Stimulated activated CD8-positive, alpha-beta memory T cell treated with anti-CD3 and anti-CD28 coated beads, Interleukin-15, amount 100 ng/mL, for 4 hours (primary cell): ENCODE results near the gene HOXC11.

Experiments used
- DNase-seq, 2 donors: peaks; one replicate each; pipeline ENCODE4 v3.0.0-alpha.2; 2020; ENCODE audit warnings: low read depth in 2 of 2

HOXC11 gene

GRCh38 chr12:53984901-53985691, 12.2 kb downstream of the HOXC11 start, which contains the start of gene HOXC10:
TSS of gene HOXC10 (plus strand) at chr12:53985146. CDS start at chr12:53985260, 114 bp downstream.
- peak; percentile 41 to 64 for DNase-seq

- DNase-seq: no peak
Measured at GRCh38 chr12:53985692-53985993, 12.7 kb downstream of the HOXC11 start.

- no peak for DNase-seq
Measured at GRCh38 chr12:53985994-53986685, 13.2 kb downstream of the HOXC11 start.

- DNase-seq: no peak
Measured at GRCh38 chr12:53986686-53987483, 14.0 kb downstream of the HOXC11 start.

GRCh38 chr12:53987787-53988230, 14.9 kb downstream of the HOXC11 start:
- no peak for DNase-seq

- no peak for DNase-seq
Measured at GRCh38 chr12:53988541-53989226, 15.8 kb downstream of the HOXC11 start.

GRCh38 chr12:53989227-53990113, 16.5 kb downstream of the HOXC11 start:
- DNase-seq: no peak

- DNase-seq: no peak
Measured at GRCh38 chr12:53990311-53991076, 17.6 kb downstream of the HOXC11 start.

GRCh38 chr12:53991077-53991460, 18.1 kb downstream of the HOXC11 start:
- no peak for DNase-seq

- DNase-seq: no peak
Measured at GRCh38 chr12:53992377-53992889, 19.5 kb downstream of the HOXC11 start.

- no peak for DNase-seq
Measured at GRCh38 chr12:53993162-53994008, 20.5 kb downstream of the HOXC11 start.

GRCh38 chr12:53994009-53994263, 21.0 kb downstream of the HOXC11 start:
- no peak for DNase-seq

GRCh38 chr12:53994264-53995001, 21.5 kb downstream of the HOXC11 start:
- no peak for DNase-seq

- DNase-seq: no peak
Measured at GRCh38 chr12:53995002-53995377, 22.1 kb downstream of the HOXC11 start.

- no peak for DNase-seq
Measured at GRCh38 chr12:53995378-53996239, 22.7 kb downstream of the HOXC11 start.

- no peak for DNase-seq
Measured at GRCh38 chr12:53996240-53997203, 23.6 kb downstream of the HOXC11 start.
